SHP77 (cell line): ENCODE measurements around the gene KIAA0319L.

Source experiments
- DNase-seq, 2 experiments: peaks; one replicate each; lab custom pipeline; 2025; lab: John Stamatoyannopoulos, UW

Gene KIAA0319L

DNA sequence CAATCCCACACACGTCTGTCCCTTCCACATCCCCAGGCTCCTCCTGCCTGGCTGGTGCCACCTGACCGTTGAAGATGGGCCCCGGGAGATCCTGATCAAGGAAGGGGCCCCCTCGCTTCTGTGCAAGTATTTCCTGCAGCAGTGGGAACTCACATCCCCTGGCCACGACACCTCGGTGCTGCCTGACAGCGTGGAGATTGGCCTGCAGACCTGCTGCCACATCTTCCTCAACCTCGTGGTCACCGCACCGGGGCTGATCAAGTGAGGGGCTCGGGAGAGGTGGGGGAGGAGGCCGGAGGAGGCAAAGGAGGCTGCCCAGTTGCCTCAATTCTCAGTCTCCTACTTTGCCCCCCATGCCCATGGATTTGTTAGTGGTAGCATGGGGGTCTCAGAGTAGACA, 6.0 kb upstream of the KIAA0319L start:
- DNase-seq, result no peak

DNA sequence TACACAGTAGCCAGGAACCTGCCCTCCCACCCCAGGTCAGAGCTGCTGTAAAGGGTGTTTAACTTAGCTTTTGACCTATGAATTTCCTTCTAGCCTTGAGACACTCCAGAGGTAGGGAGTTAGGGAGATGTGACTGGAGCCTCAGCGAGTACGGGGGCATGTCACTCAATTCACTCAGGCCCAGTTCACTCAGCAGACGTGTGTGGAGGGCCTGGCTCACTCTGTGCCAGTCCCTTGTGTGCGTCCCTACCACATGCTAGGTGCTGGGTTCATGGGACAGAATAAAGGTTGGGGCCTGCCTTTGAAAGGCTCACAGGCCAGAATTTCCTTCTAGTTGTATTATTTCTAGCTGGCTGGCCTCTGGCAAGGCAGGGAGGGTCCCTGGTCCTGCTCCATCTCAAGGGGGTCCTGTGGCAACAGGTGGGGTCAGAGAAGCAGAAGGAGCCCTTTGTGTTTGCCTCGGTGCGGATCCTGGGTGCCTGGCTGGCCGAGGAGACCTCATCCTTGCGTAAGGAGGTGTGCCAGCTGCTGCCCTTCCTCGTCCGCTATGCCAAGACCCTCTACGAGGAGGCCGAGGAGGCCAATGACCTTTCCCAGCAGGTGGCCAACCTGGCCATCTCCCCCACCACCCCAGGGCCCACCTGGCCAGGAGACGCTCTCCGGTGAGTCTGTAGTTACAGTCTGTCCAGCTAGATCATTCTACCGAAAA, 4.9 kb upstream of the KIAA0319L start:
- DNase-seq, result no peak

GRCh38 chr1:35561297-35561971, 4.2 kb upstream of the KIAA0319L start:
- no peak for DNase-seq

DNA sequence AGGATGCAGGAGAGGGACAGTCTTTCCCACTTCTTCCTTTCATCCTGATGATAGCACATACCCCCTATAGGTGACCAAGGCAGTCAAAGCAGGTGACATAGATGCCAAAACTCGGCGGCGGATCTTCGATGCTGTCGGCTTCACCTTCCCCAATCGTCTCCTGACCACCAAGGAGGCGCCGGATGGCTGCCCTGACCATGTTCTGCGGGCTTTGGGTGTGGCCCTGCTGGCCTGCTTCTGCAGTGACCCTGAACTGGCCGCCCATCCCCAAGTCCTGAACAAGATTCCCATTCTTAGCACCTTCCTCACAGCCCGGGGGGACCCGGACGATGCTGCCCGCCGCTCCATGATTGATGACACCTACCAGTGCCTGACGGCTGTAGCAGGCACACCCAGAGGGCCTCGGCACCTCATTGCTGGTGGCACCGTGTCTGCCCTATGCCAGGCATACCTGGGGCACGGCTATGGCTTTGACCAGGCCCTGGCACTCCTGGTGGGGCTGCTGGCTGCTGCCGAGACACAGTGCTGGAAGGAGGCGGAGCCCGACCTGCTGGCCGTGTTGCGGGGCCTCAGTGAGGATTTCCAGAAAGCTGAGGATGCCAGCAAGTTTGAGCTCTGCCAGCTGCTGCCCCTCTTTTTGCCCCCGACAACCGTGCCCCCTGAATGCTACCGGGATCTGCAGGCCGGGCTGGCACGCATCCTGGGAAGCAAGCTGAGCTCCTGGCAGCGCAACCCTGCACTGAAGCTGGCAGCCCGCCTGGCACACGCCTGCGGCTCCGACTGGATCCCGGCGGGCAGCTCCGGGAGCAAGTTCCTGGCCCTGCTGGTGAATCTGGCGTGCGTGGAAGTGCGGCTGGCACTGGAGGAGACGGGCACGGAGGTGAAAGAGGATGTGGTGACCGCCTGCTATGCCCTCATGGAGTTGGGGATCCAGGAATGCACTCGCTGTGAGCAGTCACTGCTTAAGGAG, 3.3 kb upstream of the KIAA0319L start:
- no peak for DNase-seq

- DNase-seq, result no peak
Measured at GRCh38 chr1:35559317-35559944, 2.2 kb upstream of the KIAA0319L start.

DNA sequence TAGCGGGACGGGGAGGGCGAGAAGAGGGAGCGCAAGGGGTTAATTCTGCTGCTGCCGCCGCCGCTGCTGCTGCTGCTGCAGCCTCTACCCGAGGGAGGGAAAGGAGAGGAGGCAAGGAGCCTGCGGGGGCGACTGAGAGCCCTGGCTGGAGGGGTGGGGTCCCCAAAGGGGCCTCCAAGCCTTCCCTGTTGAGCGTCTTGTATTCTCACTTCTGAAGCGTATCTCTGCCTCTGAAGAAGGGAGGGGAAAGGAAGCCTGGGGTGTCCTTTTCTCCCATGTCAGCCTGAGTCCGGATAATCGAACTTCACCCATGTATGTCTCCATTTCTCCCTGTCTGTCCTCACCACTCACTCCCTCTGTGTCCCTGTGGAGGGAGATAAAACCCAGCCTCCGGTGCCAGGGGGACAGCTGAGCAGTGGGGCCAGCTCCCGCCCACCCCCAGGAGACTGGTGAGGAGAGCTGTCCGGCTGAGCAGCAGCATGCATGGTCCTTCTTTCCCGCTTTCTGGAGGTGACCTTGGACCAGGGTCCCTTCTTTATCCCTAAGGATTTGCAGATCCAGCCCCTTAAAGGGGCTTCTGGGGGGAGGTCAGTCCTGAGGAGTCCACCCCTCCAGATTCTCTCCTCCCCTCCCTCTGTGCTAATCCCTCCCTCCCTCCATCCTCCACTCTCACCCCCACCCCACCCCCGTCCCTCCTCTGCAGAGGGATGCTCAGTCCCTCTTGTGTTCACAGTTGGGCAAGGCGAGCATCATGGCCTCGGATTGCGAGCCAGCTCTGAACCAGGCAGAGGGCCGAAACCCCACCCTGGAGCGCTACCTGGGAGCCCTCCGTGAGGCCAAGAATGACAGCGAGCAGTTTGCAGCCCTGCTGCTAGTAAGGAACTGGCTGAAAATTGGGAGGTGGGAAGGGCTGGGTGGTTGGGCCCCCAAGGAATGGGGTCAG, 1.4 kb upstream of the KIAA0319L start:
- peak in 1 of 2 experiments; percentile 8 for DNase-seq

GRCh38 chr1:35557611-35558373, 589 bp upstream of the KIAA0319L start, which contains the start of gene NCDN:
NCDN (plus strand) TSS chr1:35557799; CDS start chr1:35558191, 392 bp downstream.
- peak; percentile 91 to 97 for DNase-seq

DNA sequence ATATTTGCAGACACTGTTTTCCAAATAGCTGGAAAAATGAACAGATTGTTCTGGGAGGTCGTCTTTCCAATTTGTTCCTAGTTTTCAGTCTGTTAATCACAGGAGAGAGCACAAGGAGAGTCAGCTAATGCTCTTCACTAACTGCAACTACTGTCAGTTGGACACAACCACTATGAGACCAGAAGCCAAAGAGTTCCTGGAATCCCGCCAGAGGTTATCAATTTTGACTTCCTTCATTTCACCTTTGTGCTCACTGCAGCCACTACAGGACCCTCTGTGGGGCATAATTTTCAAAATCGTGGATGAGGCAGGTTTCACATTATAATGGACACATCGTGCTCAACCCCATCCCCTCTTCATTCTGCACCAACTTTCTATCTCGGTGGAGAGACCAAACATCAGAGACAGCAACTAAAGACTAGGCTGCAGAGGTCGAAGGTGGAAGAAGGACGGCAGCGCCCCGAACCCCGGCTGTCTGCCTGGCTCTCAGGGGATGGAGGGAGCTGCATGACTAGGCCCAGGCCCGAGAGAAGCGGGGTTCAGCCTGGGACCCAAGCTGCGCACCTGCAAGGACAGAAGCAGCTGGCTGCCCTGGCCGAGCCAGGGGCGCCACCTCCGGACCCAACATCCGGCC, 602 bp downstream of the KIAA0319L start:
- DNase-seq, result peak in 1 of 2 experiments; percentile 41

DNA sequence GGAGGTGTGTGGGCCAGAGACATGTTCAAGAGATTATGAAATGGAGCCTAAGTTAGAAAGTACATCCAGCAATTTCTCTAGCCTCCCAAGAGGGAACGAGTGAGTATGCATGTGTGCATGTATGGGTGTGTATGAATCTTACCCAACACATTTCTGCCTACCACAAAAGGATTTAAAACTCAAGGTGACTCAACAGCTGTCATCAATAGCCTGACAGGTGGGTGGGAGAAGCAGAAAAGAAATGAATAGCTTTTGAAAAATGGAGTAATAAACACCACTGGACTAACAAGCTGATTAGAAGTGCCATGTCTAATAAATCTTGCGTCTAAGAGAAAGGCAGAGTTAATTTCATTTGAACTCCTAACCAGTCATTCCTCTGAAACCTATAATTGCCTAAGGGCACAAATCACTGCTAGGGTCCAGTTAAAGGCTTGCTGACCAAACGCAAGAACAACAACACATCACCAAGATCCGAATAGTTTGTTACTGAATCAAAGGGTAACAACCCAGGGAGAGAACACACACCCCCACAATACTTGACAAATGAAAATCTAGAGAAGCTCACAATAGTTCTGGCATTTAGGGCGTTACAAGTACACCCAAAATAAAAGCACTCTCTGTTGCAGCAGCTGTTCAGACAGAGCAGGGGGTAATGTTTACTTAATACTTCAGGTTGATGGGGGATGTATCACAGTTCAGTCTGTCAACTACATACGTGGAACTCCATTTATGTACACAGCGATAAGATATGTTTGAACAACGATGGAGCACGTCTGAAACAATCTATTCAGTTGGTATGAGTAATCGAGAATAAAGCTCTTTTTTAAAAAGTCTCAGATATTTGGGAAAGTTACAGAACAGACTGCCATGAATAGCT, 1.4 kb downstream of the KIAA0319L start:
- DNase-seq, result peak; percentile 81 to 87

DNA sequence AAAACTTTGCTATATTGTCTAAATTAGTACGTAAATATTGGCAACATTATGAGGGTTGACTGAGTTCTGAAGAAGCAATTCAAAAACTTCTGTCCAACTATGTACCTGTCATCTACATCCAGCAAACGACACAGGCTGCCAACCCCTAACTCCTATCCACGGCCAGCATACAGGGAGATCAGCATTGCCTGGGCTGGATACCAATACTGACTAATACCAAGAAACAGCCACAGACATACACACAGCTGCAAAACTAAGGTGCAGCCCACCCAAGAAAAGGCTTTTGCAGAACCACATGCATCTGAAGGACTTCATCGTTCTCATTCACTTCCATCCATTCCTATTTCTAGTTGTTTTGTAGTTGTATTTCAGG, 2.0 kb downstream of the KIAA0319L start:
- no peak for DNase-seq

DNA sequence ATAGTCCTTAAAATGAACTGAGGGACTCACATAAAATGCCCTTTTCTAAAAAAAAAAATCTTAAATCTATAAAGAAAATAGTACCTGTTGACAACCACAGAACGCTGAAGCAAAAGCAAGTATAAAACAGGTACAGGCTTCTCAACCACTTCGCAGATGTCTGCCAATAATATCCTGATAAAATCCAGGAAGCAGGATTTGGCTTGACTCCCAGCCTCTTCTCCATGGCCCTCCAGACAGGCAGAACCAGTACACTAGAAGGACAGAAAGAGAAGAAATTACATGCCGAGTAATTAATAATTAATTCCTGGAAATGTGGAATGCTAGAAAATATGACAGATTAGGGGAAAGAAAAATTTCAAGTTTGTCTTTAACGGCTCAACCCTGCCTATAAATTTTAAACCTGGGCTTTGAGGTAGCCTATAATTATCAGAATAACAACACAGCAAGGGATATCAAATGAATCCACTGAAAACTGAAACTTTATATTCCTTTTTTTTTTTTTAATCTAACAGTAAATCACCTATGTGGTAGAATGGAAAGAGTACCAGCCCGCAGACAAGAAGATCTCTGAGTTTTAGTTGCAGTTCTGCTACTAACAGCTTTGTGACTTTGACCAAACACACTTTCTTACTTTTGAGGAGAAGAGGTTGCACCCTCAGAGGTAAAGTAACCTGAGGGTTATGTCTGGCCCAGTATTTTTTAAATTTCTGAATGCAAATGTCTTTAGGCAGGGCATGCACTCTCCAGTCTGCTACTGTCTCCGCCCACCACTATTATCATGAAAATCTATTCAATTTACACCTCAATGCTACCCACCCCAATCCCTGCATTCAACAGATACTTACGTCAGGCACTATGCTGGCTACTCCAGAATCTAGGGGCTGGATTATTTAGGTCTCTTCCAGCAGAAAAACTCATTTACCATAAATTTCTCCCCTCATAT, 2.7 kb downstream of the KIAA0319L start:
- DNase-seq, result peak; percentile 7 to 16

DNA sequence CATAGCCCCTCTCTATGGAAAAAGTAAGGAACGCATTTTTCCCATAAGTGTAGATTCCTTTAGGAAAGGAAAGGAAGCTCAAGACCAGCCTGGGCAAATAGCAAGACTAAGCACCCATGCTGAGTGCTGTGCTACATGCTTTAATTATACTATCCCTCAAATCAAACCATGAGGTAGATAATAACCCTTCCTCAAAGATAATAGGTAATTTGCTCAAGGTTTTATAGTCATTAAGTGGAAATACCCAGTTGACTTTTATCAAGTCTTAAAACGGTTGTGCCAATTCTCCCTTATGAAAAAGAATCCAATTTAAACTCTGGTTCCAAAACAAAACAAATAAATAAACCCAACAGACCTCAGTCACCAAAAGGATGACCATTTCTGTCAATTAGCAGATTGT, 3.4 kb downstream of the KIAA0319L start:
- no peak for DNase-seq

DNA sequence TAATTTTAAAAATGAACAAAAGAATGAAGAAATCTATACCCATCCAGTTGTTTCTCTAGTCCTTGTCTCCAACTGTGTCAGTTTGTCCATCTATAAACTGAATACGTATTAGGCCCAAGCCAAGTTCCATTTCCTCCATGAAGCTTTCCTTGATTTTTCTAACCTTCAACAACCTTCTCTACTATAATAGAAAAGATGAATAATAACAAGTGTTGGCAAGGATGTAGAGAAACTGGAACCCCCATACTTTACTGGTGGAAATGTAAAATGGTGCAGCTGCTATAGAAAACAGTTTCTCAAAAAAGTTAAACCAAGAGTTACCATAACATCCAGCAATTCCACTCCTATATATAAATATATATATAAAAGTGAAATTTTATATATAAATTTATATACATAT, 10.6 kb downstream of the KIAA0319L start:
- DNase-seq, result no peak

- DNase-seq, result peak; percentile 54 to 58
Measured at GRCh38 chr1:35544976-35545375, 12.2 kb downstream of the KIAA0319L start.

DNA sequence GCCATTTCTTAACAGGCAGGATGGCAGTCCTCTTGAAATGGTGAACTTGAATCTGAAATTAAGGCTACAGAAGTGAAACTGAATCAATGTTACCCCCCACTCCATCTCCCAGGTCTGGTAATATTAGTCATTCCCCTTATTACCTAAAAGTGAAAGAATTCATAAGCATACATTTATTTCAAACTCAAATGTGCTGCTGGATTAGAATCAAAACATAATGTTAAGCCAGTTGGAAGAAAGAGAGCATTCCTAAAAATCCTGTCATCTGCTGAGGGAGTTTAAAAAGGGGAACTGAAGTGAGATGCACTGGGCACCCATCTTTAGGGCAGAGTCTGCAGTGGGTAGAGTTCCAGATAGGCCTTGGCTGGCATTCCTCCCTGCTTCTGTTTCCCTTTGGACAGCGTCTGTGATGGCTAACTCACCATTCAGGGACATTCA, 17.4 kb downstream of the KIAA0319L start:
- no peak for DNase-seq

DNA sequence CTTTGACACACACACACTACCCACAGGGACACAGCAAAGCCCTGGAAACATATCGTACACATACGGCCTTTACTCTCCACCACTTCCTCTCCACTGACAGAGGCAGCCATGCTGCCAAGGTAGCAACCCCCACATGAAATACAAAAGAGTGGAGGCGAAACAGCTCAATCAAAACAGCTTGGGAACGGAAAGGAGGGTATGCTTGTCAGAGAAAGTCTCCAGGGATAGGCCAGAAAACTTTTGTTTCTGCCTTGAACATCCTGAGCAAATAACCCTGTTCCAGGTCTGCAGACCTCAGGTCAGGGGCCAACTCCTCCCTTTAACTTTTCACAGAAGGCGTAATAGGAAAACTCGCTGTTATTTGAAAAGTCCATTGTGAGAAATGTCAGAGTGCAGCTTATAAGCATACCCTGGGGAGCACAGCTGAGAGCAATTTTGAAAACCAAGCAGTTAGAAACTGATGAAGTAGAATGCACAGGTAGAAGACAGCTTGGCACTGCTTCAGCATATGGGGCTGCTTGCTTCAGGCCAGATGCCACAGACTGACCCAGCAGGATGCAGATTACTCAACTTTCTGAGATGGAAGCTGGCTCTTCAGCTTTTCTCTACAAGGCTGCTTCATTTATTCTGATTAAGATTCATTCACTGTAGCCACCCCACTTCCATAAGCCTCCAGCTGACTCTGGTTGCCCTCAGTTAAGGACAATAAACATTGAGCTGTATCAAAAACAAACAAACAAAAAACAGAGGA, 18.0 kb downstream of the KIAA0319L start:
- DNase-seq, result no peak

DNA sequence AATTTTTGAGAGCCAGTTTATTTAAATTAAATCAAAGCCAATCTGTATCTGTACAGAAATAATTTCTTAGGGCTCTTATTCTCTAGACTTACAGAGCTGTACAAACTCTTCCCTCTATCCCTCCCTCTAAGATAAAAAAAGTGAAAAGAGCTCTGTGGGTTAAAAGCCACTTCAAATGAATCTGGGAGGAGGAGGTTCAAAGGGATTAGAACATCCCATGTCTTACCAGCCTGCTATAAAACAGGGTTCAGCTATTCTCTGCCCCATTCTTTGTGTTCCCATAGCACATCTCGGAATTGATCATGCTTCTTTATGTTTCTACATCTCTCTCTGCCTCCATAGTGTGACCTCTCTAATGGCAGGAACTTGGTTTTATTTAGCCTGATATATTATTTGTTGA, 19.4 kb downstream of the KIAA0319L start:
- DNase-seq, result no peak
